Measurements from ENCODE around the gene POLN.

Gene POLN

GRCh38 chr4:2059046-2059725 lies 182.7 kb downstream of the POLN start, which contains the start of gene NAT8L:
NAT8L (plus strand) TSS chr4:2059327; CDS start chr4:2059512, 185 bp downstream.
- DNase-seq (ENCODE audit: low spot score) = no peak

- DNase-seq (ENCODE audit: low spot score) = no peak
Measured at GRCh38 chr4:2058264-2059045, 183.5 kb downstream of the POLN start.

GRCh38 chr4:2057382-2058065 lies 184.4 kb downstream of the POLN start:
- no peak for DNase-seq (ENCODE audit: low spot score)

- DNase-seq (ENCODE audit: low spot score) = no peak
Measured at GRCh38 chr4:2054217-2054616, 187.7 kb downstream of the POLN start.

- no peak for DNase-seq (ENCODE audit: low spot score)
Measured at GRCh38 chr4:2051086-2051485, 190.8 kb downstream of the POLN start.

GRCh38 chr4:2049811-2050210 lies 192.1 kb downstream of the POLN start:
- no peak for DNase-seq (ENCODE audit: low spot score)

GRCh38 chr4:2049381-2049780 lies 192.5 kb downstream of the POLN start:
- DNase-seq (ENCODE audit: low spot score) = no peak

GRCh38 chr4:2048831-2049230 lies 193.1 kb downstream of the POLN start:
- no peak for DNase-seq (ENCODE audit: low spot score)

GRCh38 chr4:2047781-2048581 lies 193.9 kb downstream of the POLN start:
- DNase-seq (ENCODE audit: low spot score) = no peak

GRCh38 chr4:2047031-2047660 lies 194.8 kb downstream of the POLN start:
- DNase-seq (ENCODE audit: low spot score) = no peak

GRCh38 chr4:2046031-2046961 lies 195.6 kb downstream of the POLN start:
- DNase-seq (ENCODE audit: low spot score) = no peak

GRCh38 chr4:2045518-2045951 lies 196.4 kb downstream of the POLN start:
- DNase-seq (ENCODE audit: low spot score) = no peak

GRCh38 chr4:2044542-2045517 lies 197.1 kb downstream of the POLN start:
- DNase-seq (ENCODE audit: low spot score) = no peak

GRCh38 chr4:2044119-2044485 lies 197.8 kb downstream of the POLN start:
- DNase-seq (ENCODE audit: low spot score) = no peak

- no peak for DNase-seq (ENCODE audit: low spot score)
Measured at GRCh38 chr4:2043396-2044118, 198.4 kb downstream of the POLN start.

- DNase-seq (ENCODE audit: low spot score) = no peak
Measured at GRCh38 chr4:2042947-2043395, 198.9 kb downstream of the POLN start.

GRCh38 chr4:2042204-2042946 lies 199.5 kb downstream of the POLN start:
- DNase-seq (ENCODE audit: low spot score) = no peak
